ENCODE results near the gene ZCCHC4. TPM values are rescaled to one million over a fixed set of nuclear protein-coding genes. Genes with fewer than 3 reads are reported as not detected.

Gene ZCCHC4
- 2.6 and 4.3 TPM in 2 replicates for polyA plus RNA-seq

GRCh38 chr4:25312496-25313200 lies at the start of gene ZCCHC4:
ZCCHC4 (plus strand) TSS chr4:25312774; CDS start chr4:25312810, 36 bp downstream.

GRCh38 chr4:25376754-25377571 lies 64.4 kb downstream of the ZCCHC4 start, which contains the start of gene ANAPC4:
ANAPC4 (plus strand) TSS chr4:25377263; CDS start chr4:25377428, 165 bp downstream.

Other genes with a start within 250 kb of the ZCCHC4 start
- 1.4 and 4.0 TPM in 2 replicates for gene SEPSECS, start 152.3 kb upstream of the ZCCHC4 start, polyA plus RNA-seq
- 3.5 and 3.8 TPM in 2 replicates for gene PI4K2B, start 78.7 kb upstream of the ZCCHC4 start, polyA plus RNA-seq
- 19.0 and 30.0 TPM in 2 replicates for gene ANAPC4, start 64.5 kb downstream of the ZCCHC4 start, polyA plus RNA-seq